Transverse colon (tissue), 4 donors: Measurements from ENCODE around the gene SMYD3. TPM values are rescaled to one million over a fixed set of nuclear protein-coding genes. Genes with fewer than 3 reads are reported as not detected.

Experiments used
- DNase-seq: peaks from one replicate; pipeline ENCODE4 v3.0.0-alpha.2; 2019
- H3K27ac ChIP-seq, 4 donors: fragments of 200-600 bp; sonication (generic); 2 replicates each; pipeline ENCODE4 v1.5.1; 2016 to 2018; ENCODE audit warnings: inconsistent platforms in 4 of 4
- H3K27me3 ChIP-seq: fragments of 200-600 bp; sonication (generic); 2 replicates; pipeline ENCODE4 v1.5.1; 2017; ENCODE audit warnings: inconsistent platforms
- H3K36me3 ChIP-seq, 4 donors: fragments of 200-600 bp; sonication (generic); 2 replicates each; pipeline ENCODE4 v1.5.1; 2017 to 2019; ENCODE audit warnings: inconsistent platforms in 4 of 4
- H3K4me1 ChIP-seq, 4 donors: fragments of 200-600 bp; sonication (generic); 2 replicates each; pipeline ENCODE4 v1.5.1; 2017 to 2020; ENCODE audit warnings: inconsistent platforms in 4 of 4
- H3K4me3 ChIP-seq, 4 donors: fragments of 200-600 bp; sonication (generic); 1 replicate in 1 of 4; 2 replicates in 3 of 4; pipeline versions ENCODE4 v1.5.1 to v1.6.1; 2017 to 2019; ENCODE audit warnings: inconsistent platforms in 4 of 4
- H3K9me3 ChIP-seq, 2 donors: fragments of 200-600 bp; sonication (generic); 2 replicates each; pipeline ENCODE4 v1.5.1; 2017 to 2019; ENCODE audit warnings: inconsistent platforms in 2 of 2
- EP300 ChIP-seq: sonication (generic); formaldehyde crosslinking; IDR thresholded peaks from one replicate; pipeline ENCODE4 v1.6.1; 2017; ENCODE audit warnings: antibody characterized with exemption, low read depth
- POLR2A ChIP-seq: fragments of 450-650 bp; IDR thresholded peaks from one replicate; pipeline ENCODE4 v1.6.1; 2016; ENCODE audit warnings: antibody characterized with exemption, mild to moderate bottlenecking, moderate library complexity
- POLR2AphosphoS5 ChIP-seq, 3 donors: sonication (generic); formaldehyde crosslinking; IDR thresholded peaks; one replicate each; pipeline ENCODE4 v1.6.1; 2016; ENCODE audit warnings: antibody characterized with exemption in 3 of 3
- WGBS, 2 donors: methylation state at CpG; one replicate each; pipeline ENCODE4 v1.1.5; 2018; ENCODE audit warnings: low coverage in 1 of 2; 5-methylcytosine and 5-hydroxymethylcytosine counted together
- in situ Hi-C, 4 donors: fragments of 200-750 bp; cut with MboI; loops; one replicate each; pipeline versions ENCODE4 v1.15.0 to v1.15.1; 2017; ENCODE audit warnings: low sequenced_read_pairs in 3 of 4, low pct_ligation_motif_present in 1 of 4, low pct_unique_long_range_greater_than_20kb in 1 of 4
- intact Hi-C: fragments of 100-400 bp; cut with DNase I; formaldehyde crosslinking; loops from one replicate; pipeline ENCODE4 v1.15.1; 2023; ENCODE audit warnings: low total_unique reads
- total RNA-seq, 4 donors: library from RNA; depleted of rRNA; stranded (reverse); fragments of >200 nt; gene quantifications; one replicate each; pipeline ENCODE4 v1.1.0, GENCODE V29; 2016
- TF ChIP-seq, protein P1 (sequence below), 5 experiments: fragments of 200-600 bp in 3 of 5; fragments of 450-650 bp in 2 of 5; sonication (generic) in 3 of 5; IDR thresholded peaks; 1 replicate in 2 of 5; 2 replicates in 3 of 5; pipeline ENCODE4 v1.5.1; 2016 to 2017; ENCODE audit warnings: antibody characterized with exemption in 5 of 5, inconsistent platforms in 3 of 5, mild to moderate bottlenecking in 2 of 5, moderate library complexity in 1 of 5

The SMYD3 gene
- total RNA-seq, 4 donors from 2014 or later, result 10.5 to 31.3 (median 25.8) TPM

DNA sequence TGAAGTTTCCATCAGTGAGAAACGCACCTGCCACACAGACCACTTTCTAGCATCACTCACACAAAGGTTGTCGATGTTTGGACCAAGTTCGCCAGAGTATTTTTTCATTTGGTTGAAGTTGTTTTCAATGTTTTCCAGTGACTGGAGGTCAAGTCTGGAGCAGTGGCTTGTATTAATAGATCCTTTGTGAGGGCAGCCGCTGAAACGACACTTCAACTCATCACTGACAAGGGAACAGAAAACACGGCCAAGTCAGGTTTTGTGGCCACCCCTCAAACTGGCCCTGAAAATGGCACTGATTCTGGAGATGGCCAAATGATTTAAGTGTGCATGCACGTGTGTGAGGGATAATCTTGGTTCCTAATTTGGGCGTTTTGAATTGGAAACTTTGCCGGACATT is 675.6 kb downstream of the SMYD3 start:
- Histone ChIP-seq H3K9me3 (no peaks in the 10 kb centered on the region), H3K4me1 (no peaks in the 10 kb centered on the region), H3K4me3 (no peak overlapping the region), H3K27ac (no peak overlapping the region), H3K27me3 (no peaks in the 10 kb centered on the region), H3K36me3 (no peaks in the 10 kb centered on the region)
- TF ChIP-seq POLR2A (no peak), EP300 (no peak), POLR2AphosphoS5 (IDR thresholded peaks at IDR 0.05) (no peak)
- TF ChIP-seq, protein P1, sequence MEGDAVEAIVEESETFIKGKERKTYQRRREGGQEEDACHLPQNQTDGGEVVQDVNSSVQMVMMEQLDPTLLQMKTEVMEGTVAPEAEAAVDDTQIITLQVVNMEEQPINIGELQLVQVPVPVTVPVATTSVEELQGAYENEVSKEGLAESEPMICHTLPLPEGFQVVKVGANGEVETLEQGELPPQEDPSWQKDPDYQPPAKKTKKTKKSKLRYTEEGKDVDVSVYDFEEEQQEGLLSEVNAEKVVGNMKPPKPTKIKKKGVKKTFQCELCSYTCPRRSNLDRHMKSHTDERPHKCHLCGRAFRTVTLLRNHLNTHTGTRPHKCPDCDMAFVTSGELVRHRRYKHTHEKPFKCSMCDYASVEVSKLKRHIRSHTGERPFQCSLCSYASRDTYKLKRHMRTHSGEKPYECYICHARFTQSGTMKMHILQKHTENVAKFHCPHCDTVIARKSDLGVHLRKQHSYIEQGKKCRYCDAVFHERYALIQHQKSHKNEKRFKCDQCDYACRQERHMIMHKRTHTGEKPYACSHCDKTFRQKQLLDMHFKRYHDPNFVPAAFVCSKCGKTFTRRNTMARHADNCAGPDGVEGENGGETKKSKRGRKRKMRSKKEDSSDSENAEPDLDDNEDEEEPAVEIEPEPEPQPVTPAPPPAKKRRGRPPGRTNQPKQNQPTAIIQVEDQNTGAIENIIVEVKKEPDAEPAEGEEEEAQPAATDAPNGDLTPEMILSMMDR (IDR thresholded peaks at IDR 0.05), result no peak
- 78 to 94% methylated on average over 6 to 9 of the region's 9 CpGs for WGBS, 2 donors
- no peak for DNase-seq
- intact Hi-C loops, result no loop called here
- in situ Hi-C loops, result no loop called here

- Histone ChIP-seq H3K27me3 (no peaks in the 10 kb centered on the region), H3K4me1 (no peaks in the 10 kb centered on the region), H3K9me3 (no peaks in the 10 kb centered on the region), H3K4me3 (no peak overlapping the region), H3K27ac (no peak overlapping the region), H3K36me3 (no peaks in the 10 kb centered on the region)
- no peak for DNase-seq
- in situ Hi-C loops (no loop called here), intact Hi-C loops (no loop called here)
- TF ChIP-seq EP300 (no peak), POLR2A (no peak), POLR2AphosphoS5 (IDR thresholded peaks at IDR 0.05) (no peak)
- TF ChIP-seq, protein P1 (IDR thresholded peaks at IDR 0.05), result no peak
Observed at GRCh38 chr1:245829826-245830225, 677.3 kb downstream of the SMYD3 start.

- no peak overlapping the region for H3K27ac ChIP-seq
- TF ChIP-seq POLR2AphosphoS5 (IDR thresholded peaks at IDR 0.05) (no peak), POLR2A (no peak), EP300 (no peak)
- TF ChIP-seq, protein P1 (IDR thresholded peaks at IDR 0.05), result no peak
- H3K36me3 ChIP-seq, result no peaks in the 10 kb centered on the region
- H3K4me1 ChIP-seq, result no peaks in the 10 kb centered on the region
- no peak overlapping the region for H3K4me3 ChIP-seq
- in situ Hi-C loops (no loop called here), intact Hi-C loops (no loop called here)
- H3K9me3 ChIP-seq, result no peaks in the 10 kb centered on the region
- no peaks in the 10 kb centered on the region for H3K27me3 ChIP-seq
- 87 to 90% methylated on average over 3 of the region's 3 CpGs for WGBS, 2 donors
- no peak for DNase-seq
Observed at GRCh38 chr1:245829194-245829593, 677.9 kb downstream of the SMYD3 start.

DNA sequence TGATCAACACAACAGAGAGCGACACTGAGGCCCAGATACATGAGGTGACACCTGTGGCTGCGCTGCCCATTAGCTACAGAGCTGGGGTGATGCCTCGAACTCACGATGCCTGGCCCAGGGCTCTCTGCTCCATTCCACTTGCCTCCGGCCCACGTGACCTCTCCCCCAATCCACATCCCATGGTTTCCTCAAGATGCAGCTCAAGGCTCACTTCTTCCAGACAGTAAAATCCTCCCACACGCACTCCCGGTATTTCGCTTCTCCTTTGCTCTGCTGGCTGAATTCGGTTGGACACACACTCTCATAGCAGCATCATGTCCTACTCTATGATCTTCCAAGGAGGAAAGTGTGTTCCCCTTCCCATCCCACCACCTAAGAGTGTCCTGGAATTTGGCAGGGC is 679.8 kb downstream of the SMYD3 start:
- Histone ChIP-seq H3K36me3 (no peaks in the 10 kb centered on the region), H3K27ac (no peak overlapping the region), H3K9me3 (no peaks in the 10 kb centered on the region), H3K4me1 (no peaks in the 10 kb centered on the region), H3K4me3 (no peak overlapping the region), H3K27me3 (no peaks in the 10 kb centered on the region)
- in situ Hi-C loops, result no loop called here
- intact Hi-C loops, result no loop called here
- DNase-seq, result no peak
- 95% methylated on average over 10 of the region's 10 CpGs; no CpG with 5 or more reads in 1 of the 2 donors for WGBS, 2 donors
- TF ChIP-seq POLR2AphosphoS5 (IDR thresholded peaks at IDR 0.05), result no peak
- TF ChIP-seq, protein P1 (IDR thresholded peaks at IDR 0.05), result no peak
- no peak for TF ChIP-seq POLR2A
- TF ChIP-seq EP300, result no peak
